GM10847 (cell line): ENCODE measurements around the gene CD207.

Source experiments
- POLR2A ChIP-seq: IDR thresholded peaks from 2 replicates; pipeline ENCODE4 v1.6.1; 2011; ENCODE audit not compliant: insufficient read length; ENCODE audit errors: extremely low read depth

The CD207 gene

DNA sequence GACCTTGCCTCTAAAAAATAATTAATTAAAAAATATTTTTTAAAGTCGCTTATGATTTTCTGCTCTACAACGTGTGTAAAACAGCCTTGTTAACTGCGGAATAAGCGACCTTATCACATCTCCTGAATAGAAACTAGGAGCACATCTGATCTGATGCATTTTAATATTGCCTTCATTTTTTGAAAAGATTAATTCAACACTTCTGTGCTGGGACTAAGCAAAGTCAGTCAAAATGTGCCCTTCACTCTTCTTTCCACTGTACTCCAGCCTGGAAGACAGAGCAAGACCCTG is 27.8 kb downstream of the CD207 start:
- no peak for TF ChIP-seq POLR2A

DNA sequence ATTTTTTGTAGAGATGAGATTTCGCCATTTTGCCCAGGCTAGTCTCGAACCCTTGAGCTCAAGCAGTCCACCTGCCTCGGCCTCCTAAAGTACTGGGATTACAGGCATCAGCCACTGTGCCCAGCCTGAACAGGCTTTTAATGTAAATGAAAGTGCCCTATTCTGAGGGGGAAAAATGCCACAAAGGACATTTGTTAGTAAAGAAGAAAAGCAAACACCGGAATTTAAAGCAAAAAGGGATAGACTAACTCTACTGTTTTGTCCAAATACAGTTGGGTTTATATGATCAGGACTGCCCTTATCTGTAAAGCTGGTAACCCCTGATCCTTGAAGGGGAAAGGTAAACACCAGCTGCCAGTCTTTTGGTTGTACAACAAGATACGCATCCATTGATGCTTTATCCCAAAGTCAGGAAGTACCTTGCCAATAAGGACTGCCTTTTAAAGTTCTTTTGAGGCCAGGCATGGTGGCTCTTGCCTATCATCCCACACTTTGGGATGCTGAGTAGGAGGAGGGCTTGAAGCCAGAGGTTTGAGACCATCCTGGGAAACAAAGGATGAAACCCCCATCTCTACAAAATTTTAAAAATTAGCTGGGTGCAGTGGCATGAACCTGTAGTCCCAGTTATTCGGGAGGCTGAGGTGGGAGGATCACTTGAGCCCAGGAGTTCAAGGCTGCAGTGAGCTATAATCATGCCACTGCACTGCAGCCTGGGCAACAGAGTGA is 28.4 kb downstream of the CD207 start:
- no peak for TF ChIP-seq POLR2A

DNA sequence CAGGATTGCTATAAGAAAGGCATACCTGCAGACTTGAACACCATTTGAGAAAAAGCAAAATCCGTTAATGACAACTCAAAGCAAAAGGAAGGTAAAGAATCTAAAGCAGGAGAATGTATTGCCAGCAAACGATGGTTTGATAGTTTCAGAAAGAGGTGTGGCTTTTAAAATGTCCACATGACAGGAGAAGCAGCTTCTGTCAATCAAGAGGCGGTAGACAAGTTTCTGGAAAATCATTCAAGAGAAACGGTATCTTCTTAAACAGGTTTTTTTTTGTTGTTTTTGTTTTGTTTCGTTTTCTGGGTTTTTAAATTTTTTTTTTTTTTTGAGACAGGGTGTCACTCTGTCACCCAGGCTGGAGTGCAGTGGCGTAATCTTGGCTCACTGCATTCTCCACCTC is 29.0 kb downstream of the CD207 start:
- TF ChIP-seq POLR2A, result no peak

DNA sequence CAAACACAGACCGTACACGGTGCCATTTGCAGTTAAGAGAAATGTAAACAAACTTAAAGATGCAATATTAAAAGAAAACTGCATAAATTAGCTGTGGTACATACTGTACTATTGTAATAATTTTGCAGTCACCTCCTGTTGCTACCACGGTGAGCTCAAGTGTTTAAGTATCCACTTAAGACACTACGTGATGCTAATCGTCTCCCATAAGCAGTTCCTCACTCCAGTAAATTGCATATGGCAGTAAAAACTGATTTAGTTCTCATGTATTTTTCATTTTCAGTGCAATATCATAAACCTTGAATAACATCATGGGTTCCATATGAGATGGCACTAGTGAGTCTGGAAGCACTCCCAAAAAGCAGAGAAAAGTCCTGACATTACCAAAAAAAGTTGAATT is 29.6 kb downstream of the CD207 start:
- TF ChIP-seq POLR2A, result no peak

DNA sequence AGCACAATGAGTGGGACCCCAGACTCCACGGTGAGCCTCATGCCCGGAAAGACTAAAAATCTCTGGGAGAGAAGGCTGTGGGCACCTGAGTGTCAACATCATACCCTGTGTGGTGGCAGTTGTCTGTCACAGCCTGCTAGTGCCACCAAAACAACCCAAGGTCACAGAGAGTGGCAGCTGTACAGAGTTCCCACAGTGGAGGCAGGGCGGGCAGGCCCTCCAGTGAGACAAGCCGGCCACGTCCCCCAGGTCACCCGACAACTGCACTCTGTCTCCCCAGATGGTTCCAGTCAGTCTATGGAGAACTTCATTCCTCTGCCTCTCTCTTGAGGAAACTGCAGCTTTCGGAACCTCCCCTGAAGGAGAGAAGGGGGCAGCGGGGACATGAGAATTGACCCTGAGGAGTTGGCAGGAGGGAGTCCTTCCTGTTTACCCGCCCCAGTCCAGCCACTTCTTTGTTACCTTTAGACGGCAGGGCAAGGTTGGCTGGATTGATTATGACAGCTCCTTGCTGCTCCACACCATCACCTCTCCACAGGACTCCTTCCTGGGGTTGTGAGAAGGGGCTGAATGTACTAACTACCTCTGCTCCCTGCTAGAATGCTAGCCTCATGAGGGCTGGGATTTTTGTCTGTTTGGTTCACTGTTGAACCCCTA is 33.9 kb downstream of the CD207 start:
- no peak for TF ChIP-seq POLR2A

DNA sequence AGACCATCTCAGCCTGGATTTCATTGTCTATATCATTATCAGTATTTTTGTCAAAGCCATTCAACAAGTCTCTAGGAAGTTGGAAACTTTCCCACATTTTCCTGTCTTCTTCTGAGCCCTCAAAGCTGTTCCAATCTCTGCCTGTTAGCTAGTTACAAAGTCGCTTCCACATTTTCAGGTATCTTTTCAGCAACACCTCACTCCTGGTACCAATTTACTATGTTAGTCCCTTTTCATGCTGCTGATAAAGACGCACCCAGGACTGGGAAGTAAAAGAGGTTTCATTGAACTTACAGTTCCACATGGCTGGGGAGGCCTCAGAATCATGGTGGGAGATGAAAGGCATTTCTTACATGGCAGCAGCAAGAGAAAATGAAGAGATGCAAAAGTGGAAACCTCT is 35.9 kb downstream of the CD207 start:
- TF ChIP-seq POLR2A, result no peak

DNA sequence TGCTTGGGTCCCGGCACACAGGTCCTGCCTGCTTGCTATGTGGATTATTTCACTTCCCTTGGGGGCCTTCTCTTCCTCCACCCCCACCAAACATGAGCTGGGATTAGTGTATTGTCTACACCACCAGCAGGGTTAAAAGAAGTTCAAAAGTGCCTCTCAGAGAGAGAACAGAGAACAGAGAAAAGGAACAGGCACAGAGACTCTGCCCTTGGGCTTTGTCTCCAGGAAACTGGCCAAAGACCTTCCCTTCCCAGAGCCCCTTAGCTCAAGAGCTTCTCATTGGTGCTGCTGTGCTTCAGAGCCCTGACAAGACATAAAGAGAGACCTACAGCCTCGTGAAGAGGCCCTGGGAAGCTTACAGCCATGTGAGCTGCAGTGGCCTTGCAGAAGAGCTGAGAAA is 38.1 kb downstream of the CD207 start:
- TF ChIP-seq POLR2A, result no peak

DNA sequence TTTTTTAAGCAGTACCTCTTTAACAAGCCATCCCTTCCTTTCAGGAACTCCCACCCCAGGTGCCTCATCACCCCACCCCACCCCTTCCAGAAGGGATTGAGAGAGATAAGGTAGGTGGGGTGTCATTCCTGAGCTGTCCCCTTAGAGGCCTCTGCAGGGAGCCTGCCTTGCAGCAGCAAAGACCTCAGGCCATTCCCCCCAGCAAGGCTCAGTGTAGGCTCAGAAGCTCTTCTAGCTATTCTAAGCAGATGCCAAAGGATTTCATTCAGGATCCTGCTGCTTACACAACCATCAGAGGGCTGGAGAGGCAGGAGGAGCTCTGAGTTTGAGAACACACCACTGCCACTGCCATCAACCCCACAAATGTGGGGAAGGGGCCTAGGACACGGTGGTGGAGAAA is 39.4 kb downstream of the CD207 start:
- no peak for TF ChIP-seq POLR2A

DNA sequence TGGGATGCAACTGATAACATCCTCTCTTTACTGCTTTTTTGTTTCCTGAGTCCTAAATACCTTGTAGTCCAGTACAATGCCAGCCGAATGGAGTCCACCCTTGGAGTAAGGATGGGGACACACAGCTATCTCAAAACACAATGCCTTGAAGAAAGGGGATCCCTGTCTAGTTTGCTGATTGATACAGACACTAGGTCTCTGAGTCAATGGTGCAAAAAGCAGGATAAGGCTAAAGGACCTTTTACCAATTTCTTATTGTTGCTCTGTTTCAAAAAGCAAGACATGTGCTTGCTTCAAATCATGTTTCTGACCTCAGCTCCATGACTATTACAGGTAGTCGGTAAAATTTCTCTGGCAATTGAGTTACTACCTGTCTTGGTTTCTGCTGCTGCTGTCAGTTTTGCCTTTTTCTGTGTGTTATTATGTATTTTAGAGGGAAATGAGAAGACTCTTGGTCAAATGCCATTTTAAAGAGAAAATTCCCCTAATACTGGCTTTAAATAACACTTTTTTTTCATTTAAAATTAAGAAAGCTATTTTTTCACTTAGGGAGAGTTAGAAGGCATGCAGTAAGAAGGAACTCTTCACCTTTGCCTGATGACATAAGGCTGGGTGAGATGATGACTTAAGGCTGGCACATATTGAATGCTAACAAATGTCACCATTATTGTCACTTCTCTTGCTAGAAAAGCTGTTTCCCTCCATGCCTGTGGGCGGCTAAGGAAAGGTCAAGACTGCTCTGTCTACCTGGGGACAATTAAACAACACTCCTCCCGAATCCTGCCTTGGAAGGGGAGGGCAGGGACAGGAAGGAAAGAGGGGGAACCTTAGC is 40.2 kb downstream of the CD207 start:
- no peak for TF ChIP-seq POLR2A

DNA sequence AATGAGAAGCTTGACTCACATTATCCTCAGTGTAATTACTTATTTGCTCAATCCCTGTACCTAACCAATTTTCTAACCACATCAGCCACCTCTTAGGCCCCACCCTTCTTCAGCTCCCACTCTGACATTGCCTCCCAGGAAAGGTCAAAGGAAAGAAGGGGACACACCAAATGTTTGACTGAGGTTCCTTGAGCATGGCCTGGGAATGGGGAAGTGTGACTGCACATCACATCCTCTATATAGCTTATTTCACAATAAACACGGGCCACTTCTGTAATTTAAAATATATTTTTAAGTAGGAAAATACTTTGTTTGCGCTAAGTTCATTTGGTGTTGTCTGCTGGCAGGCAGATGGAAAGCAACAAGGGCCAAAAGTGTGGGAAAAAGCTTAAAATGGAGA is 42.2 kb downstream of the CD207 start:
- no peak for TF ChIP-seq POLR2A

DNA sequence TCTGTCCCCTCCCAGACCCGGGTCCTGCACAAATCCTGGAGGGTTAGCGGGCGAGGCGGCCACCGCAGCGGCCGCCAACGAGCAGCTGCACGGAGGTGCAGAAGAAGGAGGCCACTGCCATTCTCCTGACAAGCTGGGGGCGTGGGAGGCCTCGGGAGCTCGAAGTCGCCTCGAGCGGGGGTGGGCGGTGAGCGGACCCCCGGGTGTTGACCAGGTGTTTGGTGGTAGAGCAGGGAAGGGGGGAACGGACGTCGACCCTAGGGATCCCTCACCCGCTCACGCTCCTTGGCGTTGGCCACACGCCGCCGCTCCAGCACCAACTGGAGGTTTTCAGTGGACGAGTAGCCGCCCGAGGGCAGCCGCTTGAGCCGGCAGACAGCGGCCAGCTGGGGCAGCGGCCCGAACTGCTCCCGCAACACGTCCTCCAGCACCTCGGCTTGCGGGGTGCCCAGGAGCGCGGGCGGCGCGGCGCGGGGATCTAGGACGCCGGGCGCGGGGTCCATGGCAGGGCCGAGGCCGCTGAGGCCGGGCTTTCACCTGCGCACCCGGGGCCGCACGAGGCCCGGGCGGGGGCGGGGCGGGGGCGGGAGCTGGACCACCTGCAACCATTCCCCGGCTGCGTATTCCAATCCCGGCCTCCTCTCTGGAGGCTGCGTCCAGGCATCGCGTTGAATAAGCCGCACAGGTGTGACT is 45.3 kb downstream of the CD207 start, which contains the start of gene FIGLA:
FIGLA (minus strand) TSS at position 508 of the 693 bp plus-strand sequence; CDS start at position 503, 5 bp downstream.
- TF ChIP-seq POLR2A, result no peak

DNA sequence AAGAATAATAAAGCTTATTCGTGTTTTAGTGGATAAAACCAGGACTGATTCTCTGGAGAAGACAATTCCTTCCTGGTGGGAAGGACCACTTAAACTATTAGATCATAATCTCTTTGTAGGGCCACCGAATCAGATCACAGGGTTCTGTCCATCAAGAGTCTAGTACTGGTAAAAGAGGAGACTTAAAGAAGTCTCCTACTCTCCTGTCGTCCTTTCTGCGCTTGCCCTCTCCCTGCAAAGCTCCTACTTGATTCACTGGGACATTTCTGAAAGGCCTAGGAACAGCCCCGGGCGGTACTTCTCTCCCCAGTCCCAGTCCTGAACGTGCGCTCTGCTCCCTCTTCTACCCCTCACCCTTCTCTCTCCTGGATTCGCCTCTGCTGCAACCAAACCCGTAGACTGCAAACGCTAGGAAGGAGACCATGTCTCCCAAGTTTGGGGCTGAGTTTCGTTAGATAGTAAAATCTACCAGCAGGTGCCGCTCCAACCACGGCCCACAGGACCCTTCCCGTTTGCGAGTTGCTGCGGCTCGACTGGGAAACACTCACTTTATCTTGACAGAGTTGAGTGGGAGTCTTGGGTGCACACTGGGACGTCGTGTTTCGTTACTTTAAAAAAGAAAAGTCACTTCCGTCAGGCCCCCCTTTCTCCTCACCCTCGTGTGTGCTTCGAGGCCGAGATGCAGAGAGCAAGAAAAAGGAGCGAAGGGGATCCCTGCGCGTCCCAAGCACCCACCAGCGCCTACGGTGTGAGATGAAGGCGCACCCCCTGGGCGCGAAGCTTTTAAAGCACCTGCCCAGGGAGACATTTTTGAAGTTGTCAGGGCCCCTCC is 46.1 kb downstream of the CD207 start:
- TF ChIP-seq POLR2A, result no peak

DNA sequence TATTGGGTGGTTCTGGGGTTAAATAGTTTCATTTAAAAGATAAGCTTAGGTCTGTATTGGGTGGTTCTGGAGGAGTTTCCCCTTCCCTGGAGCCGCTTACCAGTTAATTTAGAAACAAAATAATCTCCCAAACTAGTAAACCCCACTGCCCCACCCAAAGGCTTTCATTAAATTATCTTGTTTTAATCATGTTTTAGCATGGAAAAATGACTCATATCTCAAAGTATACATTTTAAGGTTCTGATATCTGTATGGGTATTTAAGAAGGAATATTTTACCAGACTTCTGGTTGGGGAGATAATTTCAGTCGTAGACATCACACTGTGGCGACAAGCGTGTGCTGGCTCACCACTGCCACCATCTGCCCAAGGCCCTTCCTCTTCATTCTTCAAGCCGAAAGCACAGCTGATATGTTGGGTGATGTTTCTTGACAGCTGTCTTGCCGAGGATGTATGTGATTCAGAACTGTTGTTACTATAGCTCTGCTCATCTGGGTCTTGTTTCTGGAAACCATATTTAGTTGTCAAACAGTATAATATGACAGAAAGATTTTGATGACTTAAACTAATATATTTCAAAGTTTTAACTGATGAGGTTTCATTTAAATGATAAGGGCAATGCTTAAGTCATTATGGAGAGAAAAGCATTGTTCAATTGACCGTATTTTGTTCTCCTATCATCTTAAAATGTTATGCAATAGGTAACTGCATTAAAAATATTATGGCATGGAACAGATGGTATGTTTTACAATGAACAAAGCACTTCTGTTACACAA is 50.3 kb downstream of the CD207 start:
- TF ChIP-seq POLR2A, result no peak

DNA sequence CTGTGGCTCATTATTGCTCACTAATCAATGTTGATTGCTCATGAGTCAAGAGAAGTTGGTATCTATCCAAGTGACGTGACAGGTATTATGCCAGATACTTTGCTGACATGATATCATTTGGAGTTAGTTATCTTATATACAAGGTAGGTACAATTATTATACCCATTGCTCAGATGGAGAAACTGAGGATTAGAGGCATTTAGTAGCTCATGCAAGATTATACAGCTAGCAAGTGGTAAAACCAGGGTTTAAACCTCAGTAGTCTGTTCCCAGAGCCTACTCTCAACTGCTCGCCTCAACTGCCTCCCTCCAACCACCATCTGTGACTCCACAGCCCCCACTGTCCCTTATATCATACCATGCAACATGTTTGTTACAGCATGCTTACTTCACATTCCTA is 51.3 kb downstream of the CD207 start:
- no peak for TF ChIP-seq POLR2A
